K562 (cell line): ENCODE data around the gene ANKRD24. TPM values are rescaled to one million over a fixed set of nuclear protein-coding genes. Genes with fewer than 3 reads are reported as not detected.
A peak's percentile ranks its signal among the peaks of the same experiment; 100 is the strongest.

Experiments
- ATAC-seq: fragments of 200-7000 bp; cut with Tn5 transposase; 3 replicates; pipeline ENCODE4 v1.9.1; 2020; ENCODE audit warnings: moderate library complexity
- BruUV-seq: library from RNA; stranded (reverse); fragments of 400-500 nt; replicated peaks from 2 replicates; lab custom pipeline; 2021; lab: Mats Ljungman, UMichigan
- CTCF ChIA-PET: fragments of 300-600 bp; formaldehyde crosslinking; extraction: SDS; loops from one replicate; lab custom pipeline; 2021; ENCODE audit warnings: low intra/inter-chr PET ratio; lab: Yijun Ruan, JAX
- POLR2A ChIA-PET: fragments of 300-600, 350-650 bp; sonication (Branson Sonifier 250); formaldehyde crosslinking; extraction: SDS; loops from one replicate; lab custom pipeline; 2021; ENCODE audit warnings: antibody characterized with exemption, inconsistent platforms; lab: Yijun Ruan, JAX
- DNase-seq, 4 experiments: peaks; one replicate each; pipeline versions ENCODE4 v3.0.0 to v3.0.0-alpha.2; 2011 to 2018; ENCODE audit warnings: low spot score in 3 of 4, mixed read lengths in 3 of 4; ENCODE audit errors: extremely low read depth in 1 of 4
- FAIRE-seq: peaks from 2 replicates; lab custom pipeline; 2011; peaks lifted over from hg19 to GRCh38; lab: Jason Lieb, UNC
- H2AFZ ChIP-seq: 2 replicates; pipeline ENCODE4 v1.6.0; 2011; ENCODE audit warnings: low read depth, low read length, control low read depth, inconsistent platforms
- H3K27ac ChIP-seq: fragments of 200-600 bp; 3 replicates; pipeline ENCODE4 v1.8.0; 2011; ENCODE audit warnings: low read depth, mild to moderate bottlenecking, control low read depth, inconsistent platforms, low read length, moderate library complexity, mixed read lengths; ENCODE audit errors: extremely low read depth
- H3K27me3 ChIP-seq, 2 experiments: fragments of 300-600 bp in 1 of 2; 2 replicates in 1 of 2; 3 replicates in 1 of 2; pipeline versions ENCODE4 v1.6.0 to v1.8.0; 2011; ENCODE audit warnings: inconsistent platforms in 2 of 2, low read length in 2 of 2, mild to moderate bottlenecking in 1 of 2, mixed read lengths in 1 of 2, moderate library complexity in 1 of 2; ENCODE audit not compliant: control insufficient read depth in 2 of 2, insufficient read depth in 2 of 2
- H3K36me3 ChIP-seq: fragments of 300-600 bp; 3 replicates; pipeline ENCODE4 v1.8.0; 2011; ENCODE audit warnings: mild to moderate bottlenecking, low read length, inconsistent platforms; ENCODE audit not compliant: control insufficient read depth, insufficient read depth
- H3K4me1 ChIP-seq, 2 experiments: fragments of 200-600 bp in 1 of 2; replicated peaks in 1 of 2; 2 replicates in 1 of 2; 3 replicates in 1 of 2; pipeline versions ENCODE4 v1.5.1 to v1.8.0; 2011; ENCODE audit warnings: inconsistent platforms in 2 of 2, low read length in 2 of 2, mild to moderate bottlenecking in 1 of 2, mixed read lengths in 1 of 2, moderate library complexity in 1 of 2; ENCODE audit not compliant: control insufficient read depth in 2 of 2, insufficient read depth in 2 of 2
- H3K4me2 ChIP-seq: 2 replicates; pipeline ENCODE4 v1.6.1; 2011; ENCODE audit warnings: low read length, control low read depth, inconsistent platforms, mixed read lengths; ENCODE audit not compliant: insufficient read depth
- H3K4me3 ChIP-seq: fragments of 200-600 bp; sonication (generic), shearing (Covaris generic); 2 replicates; pipeline ENCODE4 v1.5.1; 2016; ENCODE audit warnings: control low read depth, inconsistent platforms
- H3K79me2 ChIP-seq: fragments of 200-600 bp; 3 replicates; pipeline ENCODE4 v1.8.0; 2011; ENCODE audit warnings: low read length, inconsistent platforms; ENCODE audit not compliant: control insufficient read depth, insufficient read depth
- H3K9ac ChIP-seq, 2 experiments: 2 replicates each; pipeline versions ENCODE4 v1.6.0 to v1.6.1; 2011; ENCODE audit warnings: low read depth in 2 of 2, low read length in 2 of 2, control low read depth in 1 of 2, inconsistent platforms in 1 of 2, mild to moderate bottlenecking in 1 of 2, mixed read lengths in 1 of 2; ENCODE audit not compliant: insufficient read depth in 1 of 2
- H3K9me1 ChIP-seq: one replicate; pipeline ENCODE4 v1.6.0; 2011; ENCODE audit warnings: inconsistent platforms, mild to moderate bottlenecking, low read length, moderate library complexity; ENCODE audit not compliant: control insufficient read depth, insufficient read depth
- H3K9me3 ChIP-seq: replicated peaks from 2 replicates; pipeline ENCODE4 v1.5.1; 2011; ENCODE audit warnings: low read depth, low read length, inconsistent platforms; ENCODE audit not compliant: control insufficient read depth, insufficient read depth
- H4K20me1 ChIP-seq: replicated peaks from 2 replicates; pipeline ENCODE4 v1.6.1; 2011; ENCODE audit warnings: low read length, inconsistent platforms, mixed read lengths; ENCODE audit not compliant: control insufficient read depth, insufficient read depth
- BCOR ChIP-seq: fragments of 450-650 bp; IDR thresholded peaks from 2 replicates; pipeline ENCODE4 v1.6.1; 2016
- CREM ChIP-seq: IDR thresholded peaks from 2 replicates; pipeline ENCODE4 v1.6.1; 2014; ENCODE audit warnings: antibody characterized with exemption, low read depth
- HMBOX1 ChIP-seq: sonication (generic); IDR thresholded peaks from 2 replicates; pipeline ENCODE4 v1.6.1; 2016
- HNRNPH1 ChIP-seq: fragments of 200-400 bp; formaldehyde crosslinking; optimal IDR thresholded peaks from 2 replicates; pipeline ENCODE3; 2017; ENCODE audit warnings: low read depth, mild to moderate bottlenecking, low read length, moderate library complexity
- JUND ChIP-seq, 2 experiments: IDR thresholded peaks; 2 replicates in 1 of 2; 3 replicates in 1 of 2; pipeline ENCODE4 v1.6.1; 2011; ENCODE audit warnings: borderline replicate concordance in 2 of 2, low read depth in 2 of 2, low read length in 2 of 2, improper control_type of control experiment in 1 of 2, missing biosample characterization in 1 of 2, missing genetic modification characterization in 1 of 2, missing genetic modification reagents in 1 of 2
- KDM1A ChIP-seq, 2 experiments: fragments of 450-650 bp; IDR thresholded peaks; 2 replicates each; pipeline ENCODE4 v1.6.1; 2016; ENCODE audit warnings: mild to moderate bottlenecking in 2 of 2
- NFIC ChIP-seq: fragments of 450-650 bp; IDR thresholded peaks from 2 replicates; pipeline ENCODE4 v1.6.1; 2017; ENCODE audit warnings: mild to moderate bottlenecking, inconsistent platforms
- PHF20 ChIP-seq: fragments of 450-650 bp; IDR thresholded peaks from 2 replicates; pipeline ENCODE4 v1.6.1; 2018; ENCODE audit not compliant: partially characterized antibody
- PTBP1 ChIP-seq: fragments of 200-400 bp; formaldehyde crosslinking; IDR thresholded peaks from 2 replicates; pipeline ENCODE4 v1.6.1; 2017; ENCODE audit warnings: low read depth, low read length
- PYGO2 ChIP-seq: fragments of 450-650 bp; IDR thresholded peaks from 2 replicates; pipeline ENCODE4 v1.6.1; 2016; ENCODE audit warnings: mild to moderate bottlenecking, missing genetic modification characterization, moderate library complexity, missing compliant biosample characterization
- RBM25 ChIP-seq: fragments of 200-400 bp; formaldehyde crosslinking; IDR thresholded peaks from 2 replicates; pipeline ENCODE4 v1.6.1; 2018; ENCODE audit warnings: low read length, low read depth, moderate library complexity; ENCODE audit not compliant: severe bottlenecking
- SMARCA5 ChIP-seq: fragments of 450-650 bp; IDR thresholded peaks from 2 replicates; pipeline ENCODE4 v1.6.1; 2016
- ZBTB33 ChIP-seq: sonication (generic); formaldehyde crosslinking; IDR thresholded peaks from 2 replicates; pipeline ENCODE4 v1.8.1; 2023; ENCODE audit warnings: mild to moderate bottlenecking, missing genetic modification reagents
- ZBTB7A ChIP-seq: IDR thresholded peaks from 2 replicates; pipeline ENCODE4 v1.6.1; 2011; ENCODE audit warnings: low read depth, mild to moderate bottlenecking, low read length, moderate library complexity, borderline replicate concordance; ENCODE audit not compliant: control insufficient read depth
- ZNF165 ChIP-seq: fragments of 250-450 bp; sonication (Bioruptor Pico); IDR thresholded peaks from 2 replicates; pipeline ENCODE4 v1.4.0; 2020; ENCODE audit warnings: borderline replicate concordance
- ZNF778 ChIP-seq: fragments of 450-650 bp; formaldehyde crosslinking; IDR thresholded peaks from 2 replicates; pipeline ENCODE4 v1.4.0; 2020; ENCODE audit warnings: mild to moderate bottlenecking, moderate library complexity
- WGBS: fragments of 100-300 bp; shearing (Covaris generic); methylation state at CpG from one replicate; pipeline ENCODE4 v1.1.6; 2016; ENCODE audit warnings: low coverage, mixed read lengths; ENCODE audit not compliant: insufficient coverage; ENCODE audit errors: missing lambda C conversion rate; 5-methylcytosine and 5-hydroxymethylcytosine counted together
- in situ Hi-C: fragments of 300-500 bp; cut with MboI; formaldehyde crosslinking; loops from 4 replicates; pipeline ENCODE4 v1.15.0; 2018; ENCODE audit warnings: inconsistent platforms, mixed read lengths
- intact Hi-C: fragments of 100-400 bp; cut with micrococcal nuclease; formaldehyde crosslinking; loops from 2 replicates; pipeline ENCODE4 v1.14.2; 2022
- polyA plus RNA-seq, 8 experiments: library from polyadenylated mRNA; depleted of rRNA in 4 of 8; stranded (reverse) in 5 of 8; unstranded in 3 of 8; fragments of >200 nt; fragmentation: Nextera tagmentation in 2 of 8; fragmentation: Illumina TruSeq in 1 of 8; extraction: Ambion mirVana in 2 of 8; extraction: Trizol in 1 of 8; gene quantifications; 2 replicates each; pipeline versions ENCODE4 v1.2.1 to v1.2.3, GENCODE V29; 2011 to 2014; ENCODE audit warnings: inconsistent platforms in 1 of 8, missing spikeins in 1 of 8
- total RNA-seq, 7 experiments: library from RNA; depleted of rRNA in 6 of 7; stranded (reverse); fragments of >200 nt in 6 of 7; fragmentation: Illumina TruSeq in 2 of 7; extraction: Trizol in 2 of 7; gene quantifications; 2 replicates each; pipeline versions ENCODE4 v1.2.1 to v1.2.3, GENCODE V29; 2011 to 2021; ENCODE audit warnings: low replicate concordance in 1 of 7

ANKRD24 gene
- total and polyA plus RNA-seq, 9 of the 15 experiments (the other 6 are each of a cell fraction or from before 2014, with no cell fraction given), result 0.07 to 0.12 (median 0.09) TPM; not detected in 5

GRCh38 chr19:4208385-4209094 is 26.1 kb downstream of the ANKRD24 start (continued):
- TF ChIP-seq ZNF778 (CRISPR knock-in tag) (no peak), ZNF165 (no peak), HMBOX1 (no peak), ZBTB7A (0 out of 2 replicates have a peak, but pooled peaks have one; percentile 3), HNRNPH1 (no peak), JUND (IDR thresholded peaks at IDR 0.05; ENCODE audit: borderline replicate concordance, low read depth, low read length) (0 out of 2 replicates have a peak, but pooled peaks have one; percentile 2), JUND (tag; IDR thresholded peaks at IDR 0.05; ENCODE audit: borderline replicate concordance, low read depth, low read length) (no peak)
- TF ChIP-seq, all 486 proteins: peak for 15

DNA sequence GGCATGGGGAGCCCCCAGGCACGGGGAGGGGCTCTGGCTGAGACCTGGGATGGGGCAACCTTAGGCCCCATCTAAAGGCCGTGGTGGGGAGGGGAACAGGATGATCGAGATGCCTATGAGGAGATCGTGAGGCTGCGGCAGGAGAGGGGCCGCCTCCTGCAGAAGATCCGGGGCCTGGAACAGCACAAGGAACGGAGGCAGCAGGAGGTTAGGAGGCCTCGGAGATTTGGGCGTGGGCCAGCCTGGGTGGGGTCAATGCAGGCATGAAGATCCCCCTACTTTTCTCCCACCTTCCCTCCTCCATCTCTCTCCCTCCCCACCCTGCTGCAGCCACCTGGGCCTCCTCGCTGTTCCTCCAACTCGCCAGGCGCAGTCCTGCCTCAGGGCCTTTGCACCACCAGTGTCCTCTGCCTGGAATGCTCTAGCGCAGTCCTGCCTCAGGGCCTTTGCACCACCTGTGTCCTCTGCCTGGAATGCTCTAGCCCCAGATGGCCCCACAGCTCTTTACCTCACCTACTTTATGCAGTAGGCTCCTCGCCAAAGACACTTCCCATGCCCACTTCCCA is 27.8 kb downstream of the ANKRD24 start:
- ChIA-PET POLR2A (no interaction called here), CTCF (no interaction called here)
- no peak overlapping the region for H2AFZ ChIP-seq
- TF ChIP-seq PTBP1 (peak; percentile 70; the same call in 1 of the 2 replicates), PYGO2 (no peak), RBM25 (peak; percentile 87), BCOR (peak; percentile 54), CREM (no peak), NFIC (peak; percentile 62), ZBTB33 (CRISPR knock-in tag) (0 out of 2 replicates have a peak, but pooled peaks have one; percentile 26), PHF20 (no peak), KDM1A (IDR thresholded peaks at IDR 0.05) (peak; percentile 41 to 51; a peak in 1 of 4 replicates), SMARCA5 (peak; percentile 78; the same call in 1 of the 2 replicates)
- ATAC-seq (no peak), DNase-seq (no peak), FAIRE-seq (no peak)
- BruUV-seq, result no TSS peak
- no peak overlapping the region for H3K4me3 ChIP-seq
- peaks cover 0 to 18% of the 10 kb centered on the region in 2 experiments; a peak in 2 of 5 replicates for H3K4me1 ChIP-seq
- H3K27ac ChIP-seq, result no peak overlapping the region
- no peak overlapping the region for H3K4me2 ChIP-seq
- WGBS, result 19% methylated on average over 12 of the region's 15 CpGs
- intact Hi-C loops (no loop called here), in situ Hi-C loops (no loop called here)
- no peaks in the 10 kb centered on the region for H4K20me1 ChIP-seq
- H3K27me3 ChIP-seq, result peaks cover 10 to 34% of the 10 kb centered on the region in 2 experiments; a peak in 4 of 5 replicates
- peaks cover 3% of the 10 kb centered on the region for H3K9me1 ChIP-seq
- H3K9me3 ChIP-seq, result no peaks in the 10 kb centered on the region
- no peaks in the 10 kb centered on the region for H3K79me2 ChIP-seq
- no peaks in the 10 kb centered on the region for H3K36me3 ChIP-seq
- no peak overlapping the region for H3K9ac ChIP-seq
